Measurements from ENCODE around the gene SPATA6. TPM values are rescaled to one million over a fixed set of nuclear protein-coding genes. Genes with fewer than 3 reads are reported as not detected.
"Not testable (repeated sequence)": the region's sequence is repeated elsewhere in the genome, so short reads cannot be mapped to it uniquely, and the experiment has no call there.

The SPATA6 gene
- total and polyA plus RNA-seq, 2 of the 13 experiments (the other 11 are each of a cell fraction or from before 2014, with no cell fraction given): 0.81 to 3.3 TPM

DNA sequence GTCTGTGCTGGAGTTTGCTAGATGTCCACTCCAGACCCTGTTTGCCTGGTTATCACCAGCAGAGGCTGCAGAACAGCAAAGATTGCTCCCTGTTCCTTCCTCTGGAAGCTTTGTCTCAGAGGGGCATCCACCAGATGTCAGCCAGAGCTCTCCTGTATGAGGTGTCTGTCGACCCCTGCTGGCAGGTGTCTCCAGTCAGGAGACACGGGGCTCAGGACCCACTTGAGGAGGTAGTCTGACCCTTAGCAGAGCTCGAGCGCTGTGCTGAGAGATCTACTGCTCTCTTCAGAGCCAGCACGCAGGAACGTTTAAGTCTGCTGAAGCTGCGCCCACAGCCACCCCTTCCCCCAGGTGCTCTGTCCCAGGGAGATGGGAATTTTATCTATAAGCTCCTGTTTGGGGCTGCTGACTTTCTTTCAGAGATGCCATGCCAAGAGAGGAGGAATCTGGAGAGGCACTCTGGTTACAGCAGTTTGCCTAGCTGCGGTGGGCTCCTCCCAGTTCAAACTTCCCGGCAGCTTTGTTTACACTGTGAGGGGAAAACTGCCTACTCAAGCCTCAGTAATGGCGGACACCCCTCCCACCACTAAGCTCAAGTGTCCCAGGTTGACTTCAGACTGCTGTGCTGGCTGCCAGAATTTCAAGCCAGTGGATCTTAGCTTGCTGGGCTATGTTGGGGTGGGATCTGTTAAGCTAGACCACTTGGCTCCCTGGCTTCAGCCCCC is 187.1 kb downstream of the SPATA6 start:
- intact Hi-C loops (cut with micrococcal nuclease; ENCODE audit: unreplicated experiment); H4K20me1 ChIP-seq (ENCODE audit: insufficient read depth, low read length); H3K9me3 ChIP-seq (ENCODE audit: low read length); BruUV-seq (replicated peaks); FAIRE-seq; CTCF ChIA-PET (ENCODE audit: low intra/inter-chr PET ratio, low total read pairs); H3K36me3 ChIP-seq (replicated peaks in 1 of 2; ENCODE audit: control insufficient read depth in 1 of 2, insufficient read depth in 2 of 2, low read length in 2 of 2); H3K27ac ChIP-seq (ENCODE audit: extremely low read length, insufficient read depth, low read length); H3K79me2 ChIP-seq (ENCODE audit: insufficient read depth, low read length); in situ Hi-C loops (cut with HindIII; ENCODE audit: extremely low pct_ligation_motif_present, low pct_unique_long_range_greater_than_20kb); H3K27me3 ChIP-seq (ENCODE audit: control insufficient read depth in 1 of 2, insufficient read depth in 2 of 2, low read length in 2 of 2); H3K9ac ChIP-seq (ENCODE audit: insufficient read depth, low read depth, low read length); TF ChIP-seq FOXA1 (IDR thresholded peaks at IDR 0.05): not testable (repeated sequence)
- WGBS (ENCODE audit: low lambda C conversion rate): 0% methylated on average over 8 of the region's 10 CpGs
- DNase-seq (ENCODE audit: low spot score) (peak; percentile 15), ATAC-seq (peak; percentile 83)
- Histone ChIP-seq H3K4me3 (replicated peaks in 1 of 3; ENCODE audit: insufficient read depth in 1 of 3, low read depth in 2 of 3, low read length in 3 of 3) (peak overlapping the region in 2 of 3 experiments; percentile 52 to 59; a peak in 5 of 6 replicates), H3K4me1 (ENCODE audit: insufficient read depth, low read length) (peaks cover 15% of the 10 kb centered on the region), H2AFZ (ENCODE audit: low read length) (peak overlapping the region; percentile 42), H3K4me2 (ENCODE audit: low read depth, low read length) (peak overlapping the region; percentile 81)
- POLR2A ChIA-PET: interaction anchor here (1.0 to 2.1 kb wide), 3 partner anchors 32 to 187 kb away, joined by 4 to 13 read pairs (median 5); partner anchors contain the start of genes SLC5A9 and SPATA6
- peak; percentile 57 for TF ChIP-seq YY1 (IDR thresholded peaks at IDR 0.05; ENCODE audit: insufficient read depth, insufficient replicate concordance, low read depth, low read length)
- TF ChIP-seq SP5 (CRISPR knock-in tag; IDR thresholded peaks at IDR 0.05; ENCODE audit: borderline replicate concordance, low read depth): peak; percentile 18; the same call in 1 of the 2 replicates
- 0 out of 2 replicates have a peak, but pooled peaks have one; percentile 33 for TF ChIP-seq HOXA3 (CRISPR knock-in tag; IDR thresholded peaks at IDR 0.05)
- TF ChIP-seq, protein P1, sequence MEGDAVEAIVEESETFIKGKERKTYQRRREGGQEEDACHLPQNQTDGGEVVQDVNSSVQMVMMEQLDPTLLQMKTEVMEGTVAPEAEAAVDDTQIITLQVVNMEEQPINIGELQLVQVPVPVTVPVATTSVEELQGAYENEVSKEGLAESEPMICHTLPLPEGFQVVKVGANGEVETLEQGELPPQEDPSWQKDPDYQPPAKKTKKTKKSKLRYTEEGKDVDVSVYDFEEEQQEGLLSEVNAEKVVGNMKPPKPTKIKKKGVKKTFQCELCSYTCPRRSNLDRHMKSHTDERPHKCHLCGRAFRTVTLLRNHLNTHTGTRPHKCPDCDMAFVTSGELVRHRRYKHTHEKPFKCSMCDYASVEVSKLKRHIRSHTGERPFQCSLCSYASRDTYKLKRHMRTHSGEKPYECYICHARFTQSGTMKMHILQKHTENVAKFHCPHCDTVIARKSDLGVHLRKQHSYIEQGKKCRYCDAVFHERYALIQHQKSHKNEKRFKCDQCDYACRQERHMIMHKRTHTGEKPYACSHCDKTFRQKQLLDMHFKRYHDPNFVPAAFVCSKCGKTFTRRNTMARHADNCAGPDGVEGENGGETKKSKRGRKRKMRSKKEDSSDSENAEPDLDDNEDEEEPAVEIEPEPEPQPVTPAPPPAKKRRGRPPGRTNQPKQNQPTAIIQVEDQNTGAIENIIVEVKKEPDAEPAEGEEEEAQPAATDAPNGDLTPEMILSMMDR (CRISPR knock-in tag; IDR thresholded peaks at IDR 0.05): peak; percentile 77
- peak; percentile 39; the same call in 1 of the 2 replicates for TF ChIP-seq ZNF362 (CRISPR knock-in tag; IDR thresholded peaks at IDR 0.05; ENCODE audit: borderline replicate concordance)
- peak; percentile 99 for TF ChIP-seq ZNF576 (CRISPR knock-in tag; IDR thresholded peaks at IDR 0.05)
- TF ChIP-seq ZNF263 (CRISPR knock-in tag; IDR thresholded peaks at IDR 0.05): 0 out of 2 replicates have a peak, but pooled peaks have one; percentile 33
- TF ChIP-seq, protein P2, sequence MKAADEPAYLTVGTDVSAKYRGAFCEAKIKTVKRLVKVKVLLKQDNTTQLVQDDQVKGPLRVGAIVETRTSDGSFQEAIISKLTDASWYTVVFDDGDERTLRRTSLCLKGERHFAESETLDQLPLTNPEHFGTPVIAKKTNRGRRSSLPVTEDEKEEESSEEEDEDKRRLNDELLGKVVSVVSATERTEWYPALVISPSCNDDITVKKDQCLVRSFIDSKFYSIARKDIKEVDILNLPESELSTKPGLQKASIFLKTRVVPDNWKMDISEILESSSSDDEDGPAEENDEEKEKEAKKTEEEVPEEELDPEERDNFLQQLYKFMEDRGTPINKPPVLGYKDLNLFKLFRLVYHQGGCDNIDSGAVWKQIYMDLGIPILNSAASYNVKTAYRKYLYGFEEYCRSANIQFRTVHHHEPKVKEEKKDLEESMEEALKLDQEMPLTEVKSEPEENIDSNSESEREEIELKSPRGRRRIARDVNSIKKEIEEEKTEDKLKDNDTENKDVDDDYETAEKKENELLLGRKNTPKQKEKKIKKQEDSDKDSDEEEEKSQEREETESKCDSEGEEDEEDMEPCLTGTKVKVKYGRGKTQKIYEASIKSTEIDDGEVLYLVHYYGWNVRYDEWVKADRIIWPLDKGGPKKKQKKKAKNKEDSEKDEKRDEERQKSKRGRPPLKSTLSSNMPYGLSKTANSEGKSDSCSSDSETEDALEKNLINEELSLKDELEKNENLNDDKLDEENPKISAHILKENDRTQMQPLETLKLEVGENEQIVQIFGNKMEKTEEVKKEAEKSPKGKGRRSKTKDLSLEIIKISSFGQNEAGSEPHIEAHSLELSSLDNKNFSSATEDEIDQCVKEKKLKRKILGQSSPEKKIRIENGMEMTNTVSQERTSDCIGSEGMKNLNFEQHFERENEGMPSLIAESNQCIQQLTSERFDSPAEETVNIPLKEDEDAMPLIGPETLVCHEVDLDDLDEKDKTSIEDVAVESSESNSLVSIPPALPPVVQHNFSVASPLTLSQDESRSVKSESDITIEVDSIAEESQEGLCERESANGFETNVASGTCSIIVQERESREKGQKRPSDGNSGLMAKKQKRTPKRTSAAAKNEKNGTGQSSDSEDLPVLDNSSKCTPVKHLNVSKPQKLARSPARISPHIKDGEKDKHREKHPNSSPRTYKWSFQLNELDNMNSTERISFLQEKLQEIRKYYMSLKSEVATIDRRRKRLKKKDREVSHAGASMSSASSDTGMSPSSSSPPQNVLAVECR (CRISPR knock-in tag; IDR thresholded peaks at IDR 0.05; ENCODE audit: borderline replicate concordance): 0 out of 2 replicates have a peak, but pooled peaks have one; percentile 24
- TF ChIP-seq FOXA1 (CRISPR knock-in tag; IDR thresholded peaks at IDR 0.05): peak; percentile 54; the same call in 1 of the 2 replicates
- TF ChIP-seq STAG1 (CRISPR knock-in tag; IDR thresholded peaks at IDR 0.05): peak; percentile 57
- TF ChIP-seq, protein P3, sequence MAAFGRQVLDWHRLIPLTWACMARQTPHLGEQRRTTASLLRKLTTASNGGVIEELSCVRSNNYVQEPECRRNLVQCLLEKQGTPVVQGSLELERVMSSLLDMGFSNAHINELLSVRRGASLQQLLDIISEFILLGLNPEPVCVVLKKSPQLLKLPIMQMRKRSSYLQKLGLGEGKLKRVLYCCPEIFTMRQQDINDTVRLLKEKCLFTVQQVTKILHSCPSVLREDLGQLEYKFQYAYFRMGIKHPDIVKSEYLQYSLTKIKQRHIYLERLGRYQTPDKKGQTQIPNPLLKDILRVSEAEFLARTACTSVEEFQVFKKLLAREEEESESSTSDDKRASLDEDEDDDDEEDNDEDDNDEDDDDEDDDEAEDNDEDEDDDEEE (CRISPR knock-in tag; IDR thresholded peaks at IDR 0.05): 0 out of 2 replicates have a peak, but pooled peaks have one; percentile 27
- peak; percentile 41; the same call in 1 of the 2 replicates for TF ChIP-seq FOXA3 (CRISPR knock-in tag; IDR thresholded peaks at IDR 0.05)

Data from HepG2 (cell line).